ENCODE results near the gene GABRP. TPM values are rescaled to one million over a fixed set of nuclear protein-coding genes. Genes with fewer than 3 reads are reported as not detected.

Gene GABRP
- total RNA-seq, 2 donors from 2014 or later, result 1.1 to 1.9 TPM

- H3K27ac ChIP-seq (ENCODE audit: low read depth, low read length), result no peak overlapping the region
- no peaks in the 10 kb centered on the region for H3K36me3 ChIP-seq (ENCODE audit: control insufficient read depth, insufficient read depth, low read length)
- no peak overlapping the region for H3K9ac ChIP-seq (ENCODE audit: extremely low read depth, low read length, poor library complexity, severe bottlenecking)
- Mint-ChIP-seq H3K27ac (no peak overlapping the region), H3K4me3 (no peak overlapping the region), H3K36me3 (ENCODE audit: low read depth) (no peaks in the 10 kb centered on the region), H3K27me3 (ENCODE audit: insufficient read depth) (peaks cover 86% of the 10 kb centered on the region), H3K4me1 (peaks cover 19% of the 10 kb centered on the region), H3K9me3 (no peaks in the 10 kb centered on the region)
- H3K9me3 ChIP-seq (ENCODE audit: control insufficient read depth, low read length), result no peaks in the 10 kb centered on the region
- TF ChIP-seq CTCF (conservative IDR thresholded peaks at IDR 0.05), result no peak
- H3K4me1 ChIP-seq (ENCODE audit: control insufficient read depth, insufficient read depth, low read length), result peaks cover 3% of the 10 kb centered on the region
- H3K27me3 ChIP-seq (ENCODE audit: control insufficient read depth, insufficient read depth, low read length, poor library complexity, severe bottlenecking), result peaks cover 91% of the 10 kb centered on the region
- WGBS, 2 experiments (ENCODE audit: insufficient coverage in 1 of 2, insufficient read length in 1 of 2), result 96% methylated on average over 4 to 6 of the region's 6 CpGs
- DNase-seq, result no peak
- H3K4me3 ChIP-seq (ENCODE audit: low read length), result no peak overlapping the region
Measured at GRCh38 chr5:170782438-170782837, 1.1 kb upstream of the GABRP start.

- peaks cover 79% of the 10 kb centered on the region for H3K27me3 Mint-ChIP-seq (ENCODE audit: insufficient read depth)
- H3K4me3 ChIP-seq (ENCODE audit: low read length), result no peak overlapping the region
- H3K4me1 Mint-ChIP-seq, result peaks cover 19% of the 10 kb centered on the region
- peaks cover 75% of the 10 kb centered on the region for H3K27me3 ChIP-seq (ENCODE audit: control insufficient read depth, insufficient read depth, low read length, poor library complexity, severe bottlenecking)
- H3K27ac ChIP-seq (ENCODE audit: low read depth, low read length), result no peak overlapping the region
- H3K36me3 ChIP-seq (ENCODE audit: control insufficient read depth, insufficient read depth, low read length), result no peaks in the 10 kb centered on the region
- 86 to 93% methylated on average over 3 of the region's 3 CpGs for WGBS, 2 experiments (ENCODE audit: insufficient coverage in 1 of 2, insufficient read length in 1 of 2)
- H3K4me3 Mint-ChIP-seq, result no peak overlapping the region
- H3K27ac Mint-ChIP-seq, result no peak overlapping the region
- no peaks in the 10 kb centered on the region for H3K36me3 Mint-ChIP-seq (ENCODE audit: low read depth)
- no peak overlapping the region for H3K9ac ChIP-seq (ENCODE audit: extremely low read depth, low read length, poor library complexity, severe bottlenecking)
- no peaks in the 10 kb centered on the region for H3K9me3 Mint-ChIP-seq
- DNase-seq, result no peak
- H3K9me3 ChIP-seq (ENCODE audit: control insufficient read depth, low read length), result no peaks in the 10 kb centered on the region
- no peak for TF ChIP-seq CTCF (conservative IDR thresholded peaks at IDR 0.05)
- peaks cover 3% of the 10 kb centered on the region for H3K4me1 ChIP-seq (ENCODE audit: control insufficient read depth, insufficient read depth, low read length)
Measured at GRCh38 chr5:170785416-170785815, 1.9 kb downstream of the GABRP start.

- no peak for DNase-seq
- TF ChIP-seq CTCF (conservative IDR thresholded peaks at IDR 0.05), result no peak
- Histone ChIP-seq H3K27me3 (ENCODE audit: control insufficient read depth, insufficient read depth, low read length, poor library complexity, severe bottlenecking) (peaks cover 60% of the 10 kb centered on the region), H3K27ac (ENCODE audit: low read depth, low read length) (no peak overlapping the region), H3K4me3 (ENCODE audit: low read length) (no peak overlapping the region), H3K36me3 (ENCODE audit: control insufficient read depth, insufficient read depth, low read length) (no peaks in the 10 kb centered on the region), H3K9ac (ENCODE audit: extremely low read depth, low read length, poor library complexity, severe bottlenecking) (no peak overlapping the region), H3K4me1 (ENCODE audit: control insufficient read depth, insufficient read depth, low read length) (no peaks in the 10 kb centered on the region), H3K9me3 (ENCODE audit: control insufficient read depth, low read length) (no peaks in the 10 kb centered on the region)
- Mint-ChIP-seq H3K4me1 (peaks cover 5% of the 10 kb centered on the region), H3K9me3 (no peaks in the 10 kb centered on the region), H3K27ac (no peak overlapping the region), H3K4me3 (no peak overlapping the region), H3K27me3 (ENCODE audit: insufficient read depth) (peaks cover 64% of the 10 kb centered on the region), H3K36me3 (ENCODE audit: low read depth) (no peaks in the 10 kb centered on the region)
- WGBS, 2 experiments (ENCODE audit: insufficient coverage in 1 of 2, insufficient read length in 1 of 2), result 85 to 92% methylated on average over 4 to 5 of the region's 5 CpGs
Measured at GRCh38 chr5:170787216-170787615, 3.7 kb downstream of the GABRP start.

All from endodermal cell (in vitro differentiated cells).